GM12891 (cell line): ENCODE results near the gene PCTP.

Source experiments
- DNase-seq: peaks from one replicate; pipeline ENCODE4 v3.0.0; 2011; ENCODE audit warnings: low spot score; ENCODE audit not compliant: insufficient read length
- FAIRE-seq: peaks from 2 replicates; lab custom pipeline; 2011; peaks lifted over from hg19 to GRCh38; lab: Jason Lieb, UNC
- PAX5 ChIP-seq: IDR thresholded peaks from 2 replicates; pipeline ENCODE4 v1.6.1; 2011; ENCODE audit warnings: low read length, moderate library complexity, mild to moderate bottlenecking; ENCODE audit not compliant: insufficient read depth, severe bottlenecking
- POLR2A ChIP-seq: IDR thresholded peaks from 2 replicates; pipeline ENCODE4 v1.6.1; 2011; ENCODE audit warnings: low read depth, low read length, control low read depth
- POLR2AphosphoS5 ChIP-seq: IDR thresholded peaks from 2 replicates; pipeline ENCODE4 v1.6.1; 2011; ENCODE audit warnings: low read depth, low read length, control low read depth
- POU2F2 ChIP-seq: IDR thresholded peaks from 2 replicates; pipeline ENCODE4 v1.6.1; 2011; ENCODE audit warnings: low read depth, mild to moderate bottlenecking, control low read depth, low read length, moderate library complexity
- SPI1 ChIP-seq: IDR thresholded peaks from 2 replicates; pipeline ENCODE4 v1.6.1; 2011; ENCODE audit warnings: low read depth, low read length, control low read depth
- TAF1 ChIP-seq: IDR thresholded peaks from 2 replicates; pipeline ENCODE4 v1.6.1; 2011; ENCODE audit warnings: low read depth, low read length, control low read depth

PCTP gene

DNA sequence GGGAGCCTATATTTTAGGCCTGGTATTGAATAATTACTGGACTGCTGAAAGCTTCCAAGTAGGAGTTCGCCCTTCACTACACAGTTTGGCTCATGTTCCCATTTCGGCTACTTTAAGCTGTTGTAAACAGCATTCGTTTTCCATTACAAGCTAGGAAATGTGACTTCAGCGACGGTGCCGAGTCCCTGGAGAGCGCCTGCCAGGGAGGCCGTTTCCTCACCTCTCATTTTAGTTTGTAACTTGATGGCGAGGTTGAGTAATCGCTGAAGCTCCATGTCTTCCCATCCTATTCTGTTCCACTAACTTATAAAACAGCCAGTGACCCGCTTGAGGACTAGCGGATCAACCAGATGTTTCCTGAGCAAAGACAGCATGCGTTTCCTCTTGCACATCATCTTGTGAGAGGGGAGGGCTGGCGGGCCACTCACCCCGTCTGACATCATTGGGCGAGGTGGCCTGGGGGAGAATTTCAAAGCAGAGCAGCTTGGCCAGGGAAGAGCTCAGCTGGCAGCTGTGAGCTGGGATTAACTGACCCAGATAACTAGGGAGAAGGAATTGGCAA lies 32.9 kb downstream of the PCTP start:
- DNase-seq (no peak), FAIRE-seq (no peak)
- no peak for TF ChIP-seq TAF1
- TF ChIP-seq POLR2A = no peak
- no peak for TF ChIP-seq POU2F2
- no peak for TF ChIP-seq PAX5
- no peak for TF ChIP-seq POLR2AphosphoS5

DNA sequence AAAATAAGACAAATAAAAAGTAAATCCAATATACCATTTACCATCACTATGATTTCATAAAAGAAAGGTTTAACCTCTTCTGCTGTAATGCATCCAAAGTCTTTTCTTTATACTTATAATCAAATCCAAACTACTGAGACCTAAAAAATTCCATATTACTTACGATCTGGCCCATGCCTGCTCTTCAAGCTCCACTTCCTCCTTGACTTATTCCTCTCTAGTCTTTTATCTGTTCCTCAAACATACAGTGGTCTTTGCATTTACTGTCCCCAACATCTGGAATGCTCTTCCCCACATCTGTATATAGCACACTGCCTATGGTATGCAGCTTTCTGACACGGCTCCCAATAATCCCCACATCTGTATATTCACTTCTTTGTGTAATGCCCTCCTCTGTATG lies 33.8 kb downstream of the PCTP start:
- DNase-seq (no peak), FAIRE-seq (no peak)
- TF ChIP-seq SPI1 (no peak), POLR2A (no peak), PAX5 (no peak), POLR2AphosphoS5 (no peak), TAF1 (no peak), POU2F2 (no peak)

DNA sequence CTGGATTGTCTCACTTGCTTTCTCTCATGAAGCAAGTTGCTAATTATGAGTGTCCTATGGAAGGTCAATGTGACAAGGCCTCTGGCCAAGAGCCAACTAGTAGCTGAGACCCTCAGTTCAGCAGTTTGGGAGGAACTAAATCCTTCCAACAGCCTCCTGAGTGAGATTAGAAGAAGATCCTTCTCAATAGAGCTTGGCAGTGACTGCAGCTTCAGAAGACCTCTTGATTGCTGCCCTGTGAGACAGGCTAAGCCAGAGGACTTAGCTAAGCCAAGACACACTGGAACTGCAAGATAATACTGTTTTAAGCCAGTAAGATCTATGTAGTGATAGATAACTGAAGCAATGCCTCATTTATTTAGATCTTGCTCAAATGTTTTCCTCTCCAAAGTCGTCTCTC lies 34.3 kb downstream of the PCTP start:
- DNase-seq (no peak), FAIRE-seq (no peak)
- TF ChIP-seq POLR2AphosphoS5 = no peak
- no peak for TF ChIP-seq TAF1
- no peak for TF ChIP-seq SPI1
- TF ChIP-seq POLR2A = no peak
- TF ChIP-seq POU2F2 = no peak
- TF ChIP-seq PAX5 = no peak

DNA sequence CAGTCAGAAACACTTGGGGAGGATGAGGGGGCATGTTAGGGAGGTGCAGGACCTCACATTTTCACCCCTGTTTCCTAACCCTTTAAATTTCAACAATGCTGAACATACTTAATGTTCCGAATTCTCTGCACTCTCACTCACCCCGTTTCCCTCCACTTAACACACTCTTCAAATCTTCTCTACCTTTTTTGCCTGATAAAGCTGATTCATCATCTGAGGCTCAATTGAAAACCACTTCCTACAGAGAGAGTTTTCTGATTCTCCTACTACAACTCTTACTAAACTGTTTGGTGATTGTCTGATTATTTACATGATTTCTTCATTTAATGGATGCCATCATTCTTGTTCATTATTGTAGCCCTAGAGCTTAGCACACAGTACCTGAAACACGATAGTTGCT lies 42.4 kb downstream of the PCTP start:
- FAIRE-seq (no peak), DNase-seq (no peak)
- TF ChIP-seq SPI1 (no peak), TAF1 (no peak), POU2F2 (no peak), POLR2A (no peak), POLR2AphosphoS5 (no peak), PAX5 (no peak)

DNA sequence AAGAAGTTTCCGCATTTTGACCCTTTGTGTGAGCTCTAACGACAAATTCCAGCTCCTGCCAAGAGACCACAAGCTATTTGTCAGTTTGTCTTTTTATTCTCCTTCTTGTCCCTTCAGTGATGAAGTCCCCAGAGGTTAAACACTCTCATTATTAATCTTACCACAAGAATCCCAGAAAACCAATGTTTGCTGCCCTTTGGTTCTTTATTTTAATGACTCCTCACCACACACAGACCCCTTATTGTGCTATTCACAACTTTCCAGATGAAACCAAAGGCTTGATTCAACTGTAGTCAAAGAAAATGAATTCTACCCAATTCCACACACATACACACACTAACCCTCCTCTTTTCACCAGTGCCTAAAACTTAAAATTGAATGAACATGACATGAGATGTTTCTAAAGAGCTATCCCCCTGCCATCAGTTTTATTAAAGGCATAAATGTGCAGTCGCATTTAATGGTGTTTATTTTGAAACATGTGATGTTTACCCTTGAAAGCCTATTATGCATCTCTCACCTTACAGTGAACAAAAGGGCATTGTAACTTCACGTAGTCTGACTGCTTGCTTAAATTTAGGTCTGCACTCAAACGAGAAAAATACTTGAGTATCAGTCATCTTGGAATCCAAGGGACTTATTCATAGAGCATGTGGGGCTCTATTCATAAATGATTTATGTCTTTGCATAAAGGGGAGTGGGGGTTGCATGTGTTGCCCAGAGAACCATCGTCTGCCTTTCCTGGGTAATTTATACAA lies 44.1 kb downstream of the PCTP start:
- FAIRE-seq = no peak
- no peak for TF ChIP-seq POLR2A
- TF ChIP-seq PAX5 = no peak
- no peak for TF ChIP-seq POLR2AphosphoS5
- TF ChIP-seq TAF1 = no peak
- TF ChIP-seq POU2F2 = no peak
- no peak for TF ChIP-seq SPI1
- no peak for DNase-seq

DNA sequence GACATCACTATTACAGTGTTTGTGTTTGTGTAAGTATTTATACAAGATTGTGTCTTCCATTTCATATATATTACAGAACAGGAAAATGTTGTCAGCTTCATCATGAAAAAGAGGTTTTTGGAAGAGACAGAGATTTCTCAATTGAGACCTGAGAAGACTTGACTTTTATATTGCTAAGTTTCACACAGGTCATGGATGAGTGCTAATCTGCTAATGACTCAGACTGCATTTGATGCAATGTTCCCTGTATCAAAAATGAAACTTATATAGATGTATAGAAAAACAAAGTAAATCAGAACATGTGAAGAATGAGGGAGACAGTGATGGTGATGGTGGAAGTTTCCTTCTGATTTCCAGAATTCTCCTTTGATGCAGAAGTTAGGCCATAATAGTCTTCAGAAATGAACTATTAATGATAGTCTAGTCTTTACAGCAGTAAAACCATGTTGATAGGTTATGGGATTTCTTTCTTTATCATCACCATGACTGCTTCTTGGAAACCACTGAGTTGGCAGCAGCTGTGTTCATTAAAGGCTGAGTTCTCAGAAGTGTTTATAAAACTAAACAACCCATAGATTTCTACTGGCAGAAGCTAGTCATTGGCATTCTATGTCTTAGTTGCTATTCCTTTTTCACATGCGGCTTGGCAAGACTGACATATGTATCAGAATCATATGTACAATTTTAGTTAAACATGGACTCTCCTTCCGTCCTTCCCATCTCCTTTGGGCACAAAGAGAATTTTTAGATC lies 56.1 kb downstream of the PCTP start:
- no peak for TF ChIP-seq SPI1
- TF ChIP-seq TAF1 = no peak
- no peak for TF ChIP-seq PAX5
- TF ChIP-seq POLR2A = no peak
- no peak for TF ChIP-seq POU2F2
- no peak for DNase-seq
- no peak for FAIRE-seq

DNA sequence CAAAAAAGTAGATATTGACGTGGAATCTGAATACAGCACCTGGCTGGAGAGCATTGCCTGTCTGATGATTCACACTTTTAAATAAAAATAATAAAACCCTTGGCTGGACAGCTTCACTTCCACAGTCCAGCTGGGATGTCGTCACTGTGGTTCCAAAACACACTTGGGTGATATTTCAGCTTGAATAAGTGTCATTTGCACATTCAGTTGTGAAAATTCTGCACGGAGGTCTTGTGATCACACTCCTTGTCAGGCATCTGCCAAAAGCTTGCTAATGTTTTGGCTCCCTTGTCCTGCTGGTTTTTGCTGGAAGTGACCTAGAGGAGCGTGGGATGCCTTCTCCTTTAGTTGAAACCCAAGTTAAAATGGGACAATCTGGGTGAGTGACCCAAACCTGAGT lies 60.7 kb downstream of the PCTP start:
- TF ChIP-seq POU2F2 (no peak), PAX5 (no peak), SPI1 (no peak), POLR2A (no peak), TAF1 (no peak), POLR2AphosphoS5 (no peak)
- DNase-seq (no peak), FAIRE-seq (no peak)

DNA sequence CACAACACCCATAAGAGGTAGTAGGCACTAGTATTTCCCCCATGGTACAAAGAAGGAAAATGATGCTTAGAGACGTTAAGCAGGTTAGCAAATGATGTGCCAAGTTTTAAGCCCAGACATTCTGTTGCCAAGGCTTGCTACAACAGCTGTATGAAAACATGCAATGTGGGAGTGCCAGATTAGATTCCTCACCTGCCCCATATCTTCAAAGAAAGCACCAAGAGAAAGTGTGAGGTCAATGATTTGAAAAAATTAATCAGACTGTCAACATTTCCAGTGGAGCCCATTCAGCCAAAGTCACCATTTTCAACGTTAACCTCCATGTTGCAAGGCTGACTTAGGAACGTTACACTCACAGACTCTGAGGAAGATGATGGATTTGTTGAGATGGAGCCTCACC lies 61.5 kb downstream of the PCTP start:
- FAIRE-seq (no peak), DNase-seq (no peak)
- TF ChIP-seq SPI1 = no peak
- no peak for TF ChIP-seq TAF1
- TF ChIP-seq POLR2A = no peak
- TF ChIP-seq PAX5 = no peak
- TF ChIP-seq POLR2AphosphoS5 = no peak
- TF ChIP-seq POU2F2 = no peak

DNA sequence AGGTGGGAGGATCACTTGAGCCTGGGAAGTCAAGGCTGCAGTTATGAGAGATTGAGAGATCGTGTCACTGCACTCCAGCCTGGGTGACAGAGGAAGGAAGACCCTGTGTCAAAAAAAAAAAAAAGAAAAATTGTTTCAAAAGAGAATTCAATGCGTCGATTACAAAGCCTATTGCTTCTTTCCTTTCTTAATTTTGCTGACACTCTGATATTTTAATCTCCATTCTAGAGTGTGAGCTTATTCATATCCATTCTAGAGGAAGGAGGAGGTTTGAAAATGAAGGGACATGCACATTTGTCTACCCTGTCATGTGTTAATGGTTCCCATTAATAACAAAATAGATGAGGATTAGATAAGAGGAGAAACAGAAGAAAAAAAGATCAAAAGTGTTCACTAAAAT lies 63.1 kb downstream of the PCTP start:
- FAIRE-seq = no peak
- DNase-seq = no peak
- no peak for TF ChIP-seq POLR2AphosphoS5
- no peak for TF ChIP-seq POU2F2
- no peak for TF ChIP-seq PAX5
- TF ChIP-seq POLR2A = no peak
- TF ChIP-seq SPI1 = no peak
- TF ChIP-seq TAF1 = no peak
